ENCODE data around the gene MR1. TPM values are rescaled to one million over a fixed set of nuclear protein-coding genes. Genes with fewer than 3 reads are reported as not detected.

The MR1 gene
- total and polyA plus RNA-seq, 2 donors from 2014 or later, result 15.2 to 29.3 TPM

- Histone ChIP-seq H3K9me3 (ENCODE audit: control insufficient read depth in 2 of 3, insufficient read depth in 1 of 3, low read length in 3 of 3) (no peaks in the 10 kb centered on the region), H3K27ac (ENCODE audit: low read depth in 2 of 2, low read length in 2 of 2) (peak overlapping the region; percentile 85 to 89)
- intact Hi-C loops (cut with DNase I), result no loop called here
Measured at GRCh38 chr1:181021811-181022434, 11.9 kb upstream of the MR1 start.

GRCh38 chr1:181023265-181024057 lies 10.3 kb upstream of the MR1 start:
- H3K9ac ChIP-seq (ENCODE audit: low read length in 3 of 3), result peak overlapping the region; percentile 44 to 66 (median 50)
- H3K9me3 ChIP-seq (ENCODE audit: control insufficient read depth in 2 of 3, insufficient read depth in 1 of 3, low read length in 3 of 3), result no peaks in the 10 kb centered on the region
- H3K36me3 ChIP-seq (ENCODE audit: control insufficient read depth in 2 of 3, insufficient read depth in 3 of 3, low read length in 3 of 3), result no peaks in the 10 kb centered on the region
- peak overlapping the region; percentile 49 to 56 (median 54) for H3K4me3 ChIP-seq (ENCODE audit: low read length in 3 of 3)
- peak overlapping the region; percentile 38 to 49 for H3K27ac ChIP-seq (ENCODE audit: low read depth in 2 of 2, low read length in 2 of 2)
- H3K4me1 ChIP-seq (ENCODE audit: control insufficient read depth in 2 of 3, insufficient read depth in 2 of 3, low read depth in 1 of 3, low read length in 3 of 3), result peaks cover 0 to 13% (median 5%) of the 10 kb centered on the region in 3 donors
- no peak for TF ChIP-seq CTCF (IDR thresholded peaks at IDR 0.05; ENCODE audit: borderline replicate concordance, extremely low read depth, insufficient read depth)
- FAIRE-seq, result no peak
- peak in 1 of 5 donors; percentile 60 for DNase-seq
- intact Hi-C loops (cut with DNase I), result no loop called here
- H3K27me3 ChIP-seq (ENCODE audit: control insufficient read depth, insufficient read depth, low read length), result no peaks in the 10 kb centered on the region

More at GRCh38 chr1:181021811-181022434, 11.9 kb upstream of the MR1 start:
- DNase-seq, result peak; percentile 84 to 89 (median 88)
- Histone ChIP-seq H3K36me3 (ENCODE audit: control insufficient read depth in 2 of 3, insufficient read depth in 3 of 3, low read length in 3 of 3) (no peaks in the 10 kb centered on the region), H3K9ac (ENCODE audit: low read length in 3 of 3) (peak overlapping the region; percentile 54 to 90 (median 77)), H3K4me3 (ENCODE audit: low read length in 3 of 3) (peak overlapping the region; percentile 86 to 92 (median 86)), H3K27me3 (ENCODE audit: control insufficient read depth, insufficient read depth, low read length) (no peaks in the 10 kb centered on the region), H3K4me1 (ENCODE audit: control insufficient read depth in 2 of 3, insufficient read depth in 2 of 3, low read depth in 1 of 3, low read length in 3 of 3) (peaks cover 0 to 13% (median 5%) of the 10 kb centered on the region in 3 donors)
- FAIRE-seq, result no peak
- no peak for TF ChIP-seq CTCF (IDR thresholded peaks at IDR 0.05; ENCODE audit: borderline replicate concordance, extremely low read depth, insufficient read depth)

- H3K27ac ChIP-seq (ENCODE audit: low read depth in 2 of 2, low read length in 2 of 2), result no peak overlapping the region
- no peak overlapping the region for H3K9ac ChIP-seq (ENCODE audit: low read length in 3 of 3)
- no peaks in the 10 kb centered on the region for H3K36me3 ChIP-seq (ENCODE audit: control insufficient read depth in 2 of 3, insufficient read depth in 3 of 3, low read length in 3 of 3)
- no peak for FAIRE-seq
- DNase-seq, result no peak
- intact Hi-C loops (cut with DNase I), result no loop called here
- no peak for TF ChIP-seq CTCF (IDR thresholded peaks at IDR 0.05; ENCODE audit: borderline replicate concordance, extremely low read depth, insufficient read depth)
- H3K4me3 ChIP-seq (ENCODE audit: low read length in 3 of 3), result no peak overlapping the region
- H3K27me3 ChIP-seq (ENCODE audit: control insufficient read depth, insufficient read depth, low read length), result no peaks in the 10 kb centered on the region
- peaks cover 0 to 5% (median 2%) of the 10 kb centered on the region in 3 donors for H3K4me1 ChIP-seq (ENCODE audit: control insufficient read depth in 2 of 3, insufficient read depth in 2 of 3, low read depth in 1 of 3, low read length in 3 of 3)
- no peaks in the 10 kb centered on the region for H3K9me3 ChIP-seq (ENCODE audit: control insufficient read depth in 2 of 3, insufficient read depth in 1 of 3, low read length in 3 of 3)
Measured at GRCh38 chr1:181028196-181028595, 5.6 kb upstream of the MR1 start.
